Measurements from ENCODE around the gene DSCAM.

DSCAM gene

DNA sequence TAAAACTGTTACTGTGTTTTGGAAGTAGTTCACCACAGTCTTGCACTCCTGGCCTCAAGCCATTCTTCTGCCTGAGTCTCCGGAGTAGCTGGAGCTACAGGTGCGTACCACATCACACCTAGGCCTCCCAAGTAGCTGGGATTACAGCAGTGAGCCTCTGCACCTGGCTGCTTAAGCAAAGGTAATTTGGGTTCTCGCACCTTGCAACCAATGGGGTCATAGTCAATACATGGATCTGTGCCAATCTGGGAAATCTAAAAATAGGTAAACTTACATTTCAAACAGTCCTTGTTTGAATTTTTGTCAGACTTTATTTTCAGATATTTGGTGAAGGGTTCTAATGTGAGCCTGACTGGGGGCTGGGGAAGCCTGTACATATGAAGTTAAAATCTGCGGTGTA is 513.2 kb downstream of the DSCAM start:
- TF ChIP-seq CTCF (IDR thresholded peaks at IDR 0.05): no peak

GRCh38 chr21:40331804-40332203 is 515.2 kb downstream of the DSCAM start:
- TF ChIP-seq CTCF (IDR thresholded peaks at IDR 0.05): no peak

- TF ChIP-seq CTCF (IDR thresholded peaks at IDR 0.05): no peak
Observed at GRCh38 chr21:40331172-40331571, 515.8 kb downstream of the DSCAM start.

DNA sequence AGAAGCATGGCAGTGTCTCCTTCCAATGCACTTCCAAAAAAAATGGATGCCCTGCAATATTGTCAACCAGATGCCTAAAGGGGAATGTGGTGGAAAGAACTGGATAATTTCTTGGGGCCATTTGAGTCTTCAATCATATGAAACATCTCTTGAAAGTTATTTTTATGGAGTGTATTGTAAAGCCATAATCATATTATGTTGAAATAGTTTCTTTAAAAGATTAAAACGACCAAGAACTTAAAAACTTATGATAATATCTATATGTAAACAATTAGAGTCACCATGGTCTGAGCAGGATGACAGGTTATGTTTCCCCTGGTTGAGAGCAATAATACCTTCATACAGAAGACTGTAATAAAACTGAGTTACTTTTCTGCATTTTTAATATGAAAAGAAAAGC is 522.6 kb downstream of the DSCAM start:
- TF ChIP-seq CTCF (IDR thresholded peaks at IDR 0.05): no peak

DNA sequence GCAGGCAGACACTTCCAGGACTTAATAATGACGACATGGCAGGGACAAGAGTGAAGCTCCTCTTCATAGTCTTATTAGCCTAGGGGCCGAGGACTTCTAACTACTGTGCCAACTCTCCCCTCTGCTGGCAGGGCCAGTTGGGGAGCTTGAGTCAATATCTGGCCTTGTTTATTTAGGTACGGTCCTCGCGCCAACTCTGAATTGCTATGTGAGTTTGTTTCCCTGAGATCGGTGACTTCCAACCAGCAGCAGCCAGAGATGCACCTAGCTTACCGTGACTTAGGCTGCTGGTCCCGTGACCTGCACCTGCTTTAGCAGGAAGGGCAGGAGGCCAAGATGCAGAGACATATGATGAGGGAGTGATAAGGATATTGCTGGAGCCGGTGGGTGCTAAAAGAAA is 528.6 kb downstream of the DSCAM start:
- no peak for TF ChIP-seq CTCF (IDR thresholded peaks at IDR 0.05)

DNA sequence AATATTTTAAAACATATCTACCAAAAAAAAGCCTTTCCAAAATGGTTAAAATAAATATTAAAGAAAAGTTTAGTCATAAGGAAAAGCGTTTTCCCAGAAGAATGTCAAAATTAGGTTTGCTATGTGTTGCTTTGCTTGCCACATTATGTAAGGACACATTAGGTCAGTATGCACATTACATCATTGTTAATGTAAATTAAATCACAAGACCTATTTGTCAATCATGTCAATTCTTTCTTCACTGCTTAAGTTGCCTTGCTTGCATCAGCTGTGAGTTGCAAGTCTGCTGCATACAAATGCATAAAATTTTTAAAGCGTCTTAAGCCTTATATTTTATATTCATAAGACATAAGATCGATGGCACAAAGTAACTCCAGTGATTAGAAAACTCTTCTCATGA is 530.9 kb downstream of the DSCAM start:
- no peak for TF ChIP-seq CTCF (IDR thresholded peaks at IDR 0.05)

DNA sequence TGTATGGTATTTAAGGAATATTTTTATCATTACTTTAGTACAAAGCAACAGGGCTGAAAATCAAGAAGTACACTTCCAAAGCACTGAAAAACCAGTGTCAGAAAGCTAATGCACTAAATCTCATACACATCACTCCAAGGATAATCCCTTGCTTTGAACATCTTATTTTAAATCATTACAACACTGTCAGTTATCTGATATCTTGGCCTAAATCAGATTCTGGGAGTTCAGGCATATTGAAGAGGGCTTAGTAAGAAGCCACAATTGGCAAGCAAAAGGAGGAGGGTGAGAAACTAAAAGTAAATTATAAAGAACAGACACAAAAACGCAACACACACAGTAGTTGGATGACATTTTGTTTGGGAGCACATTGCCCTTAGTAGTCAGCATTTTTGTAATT is 531.3 kb downstream of the DSCAM start:
- no peak for TF ChIP-seq CTCF (IDR thresholded peaks at IDR 0.05)

DNA sequence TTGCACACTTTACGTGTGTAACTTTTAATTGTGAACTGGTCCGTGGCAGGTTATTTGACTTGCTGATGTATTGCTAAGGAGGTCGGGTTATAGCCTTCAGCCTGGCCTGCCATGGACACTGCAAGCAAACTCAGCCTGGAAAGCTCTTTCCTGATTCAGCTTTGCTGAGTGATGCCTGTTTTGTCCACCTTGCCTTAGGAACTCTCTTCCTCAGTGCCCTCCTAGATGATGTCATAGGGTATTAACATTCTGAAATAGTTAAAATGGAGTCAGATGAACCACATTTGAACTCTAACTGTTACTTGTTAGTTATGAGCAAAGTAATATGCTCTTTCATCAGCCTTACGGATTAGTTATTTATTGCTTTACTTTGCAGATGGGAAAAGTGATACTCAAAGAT is 533.7 kb downstream of the DSCAM start:
- no peak for TF ChIP-seq CTCF (IDR thresholded peaks at IDR 0.05)
